GM23248 (cell line): Measurements from ENCODE around the gene MDN1.

Experiments used
- EZH2 ChIP-seq: fragments of 200-600 bp; sonication (generic); IDR thresholded peaks from 2 replicates; pipeline ENCODE4 v1.6.1; 2018; ENCODE audit warnings: antibody characterized with exemption, mild to moderate bottlenecking; ENCODE audit not compliant: insufficient read depth, poor library complexity, severe bottlenecking
- EZH2phosphoT487 ChIP-seq: fragments of 200-600 bp; sonication (generic); IDR thresholded peaks from 2 replicates; pipeline ENCODE4 v1.6.1; 2018; ENCODE audit warnings: antibody characterized with exemption, moderate library complexity, mild to moderate bottlenecking, low read depth; ENCODE audit not compliant: insufficient read depth

DNA sequence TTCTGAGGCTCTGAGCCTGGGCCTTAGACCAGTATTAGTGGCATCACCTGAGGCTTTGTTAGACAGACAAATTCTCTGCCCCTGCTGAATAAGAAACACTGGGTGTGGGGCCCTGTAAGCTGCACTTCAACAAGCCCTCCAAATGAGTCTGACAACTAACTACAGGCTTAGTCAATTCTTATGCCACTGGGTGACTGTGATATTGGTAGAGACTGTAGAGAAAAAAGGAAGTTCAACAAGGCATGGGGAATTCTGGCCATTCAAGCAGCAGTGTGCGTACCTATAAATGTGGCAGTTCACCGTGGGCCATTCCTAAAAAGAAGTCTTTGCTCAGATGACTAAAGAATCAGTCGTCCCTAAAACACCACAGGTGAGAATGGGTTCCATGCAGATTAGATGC is 82.7 kb downstream of the MDN1 start:
- TF ChIP-seq EZH2, result no peak
- TF ChIP-seq EZH2phosphoT487, result no peak
